UCSD-AML1 (cell line): ENCODE results near the gene PTK6.

ENCODE experiments used
- DNase-seq: peaks from one replicate; lab custom pipeline; 2025; ENCODE audit not compliant: unreplicated experiment; lab: John Stamatoyannopoulos, UW

The PTK6 gene

GRCh38 chr20:63570281-63571086 is 33.3 kb upstream of the PTK6 start:
- no peak for DNase-seq

DNA sequence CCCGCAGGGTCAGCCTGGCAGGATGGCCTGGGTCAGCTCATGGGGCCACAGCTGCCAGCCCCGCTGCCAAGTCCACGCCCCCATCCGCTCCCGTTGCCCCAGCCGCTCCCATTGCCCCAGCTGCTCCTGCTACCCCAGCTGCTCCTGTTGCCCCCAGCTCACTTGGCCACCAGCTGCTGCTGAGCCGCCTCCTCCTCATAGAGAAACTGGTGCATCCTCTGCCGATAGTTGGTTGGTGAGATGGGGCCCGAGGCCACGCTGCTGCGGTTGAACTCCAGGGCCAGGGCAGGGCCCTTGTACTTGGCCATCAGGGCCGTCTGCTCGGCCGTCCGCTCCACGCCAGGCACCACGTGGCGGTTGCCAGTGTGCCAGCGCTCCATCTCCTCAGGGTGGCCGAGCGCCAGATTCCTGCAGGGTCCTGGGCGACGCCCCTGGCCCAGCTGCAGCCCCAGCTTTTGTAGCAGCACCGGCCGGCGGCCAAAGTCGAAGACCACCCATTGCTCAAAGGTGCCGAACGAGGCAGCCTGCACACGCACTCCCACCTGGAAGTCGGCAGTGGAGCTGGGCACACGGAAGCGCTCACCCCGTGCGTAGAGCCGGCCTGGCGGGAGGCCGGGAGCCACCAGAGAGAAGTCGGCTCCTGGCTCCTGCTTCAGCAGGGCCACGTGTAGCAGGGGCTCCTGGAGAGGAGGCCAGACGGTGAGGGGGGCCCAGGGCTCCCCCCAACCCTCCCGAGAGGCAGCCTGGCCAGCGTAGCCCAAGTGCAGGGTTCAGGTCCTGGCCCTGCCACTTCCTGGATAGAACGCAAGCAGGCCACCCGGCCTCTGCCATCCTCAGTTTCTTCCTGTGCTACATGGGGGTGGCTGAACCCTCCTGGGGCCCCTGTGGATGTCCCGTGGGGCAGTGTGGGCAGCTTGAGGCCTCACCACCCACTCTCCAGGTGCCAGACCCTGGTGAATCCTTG is 32.1 kb upstream of the PTK6 start:
- no peak for DNase-seq

GRCh38 chr20:63568170-63568981 is 31.2 kb upstream of the PTK6 start:
- DNase-seq: no peak

DNA sequence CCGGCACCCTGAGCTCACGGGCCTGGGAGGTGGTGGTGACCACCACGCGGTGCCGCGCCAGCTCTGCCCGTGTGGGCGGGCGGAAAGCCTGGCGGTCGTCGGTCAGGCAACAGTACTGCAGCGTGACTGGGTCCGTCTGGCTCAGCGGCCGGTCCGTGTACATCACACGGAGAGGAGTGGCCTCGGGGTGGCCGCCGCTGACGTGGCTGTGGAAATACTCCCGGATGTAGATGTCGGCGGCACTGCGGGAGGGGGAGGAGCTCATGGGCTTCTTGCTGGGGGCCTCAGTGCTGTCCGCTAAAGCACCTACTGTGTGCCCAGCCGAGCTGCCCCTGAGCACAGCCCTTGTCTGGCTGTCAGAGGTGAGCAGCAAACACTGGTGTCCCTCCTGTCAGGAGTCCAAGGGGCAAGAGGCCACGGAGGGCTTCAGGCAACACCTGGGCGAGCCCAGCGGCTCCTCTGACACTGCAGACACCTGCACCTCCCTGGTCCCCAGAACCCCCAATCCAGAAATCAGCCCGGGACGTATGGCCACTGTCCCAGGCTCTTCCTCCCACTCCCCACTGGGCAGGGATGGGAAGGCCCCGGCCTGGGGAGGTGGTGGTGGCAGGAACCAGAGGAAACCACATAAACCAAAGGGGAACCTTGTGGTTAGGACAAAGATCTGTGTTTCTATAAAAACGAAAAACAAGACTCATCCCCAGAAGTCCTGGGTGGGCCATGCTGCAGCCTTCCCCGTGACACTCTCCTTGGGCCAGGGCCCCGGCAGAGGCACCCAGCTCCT is 30.4 kb upstream of the PTK6 start:
- DNase-seq: peak; percentile 69

- no peak for DNase-seq
These were observed 29.9 kb upstream of the PTK6 start for GRCh38 chr20:63567136-63567385.

DNA sequence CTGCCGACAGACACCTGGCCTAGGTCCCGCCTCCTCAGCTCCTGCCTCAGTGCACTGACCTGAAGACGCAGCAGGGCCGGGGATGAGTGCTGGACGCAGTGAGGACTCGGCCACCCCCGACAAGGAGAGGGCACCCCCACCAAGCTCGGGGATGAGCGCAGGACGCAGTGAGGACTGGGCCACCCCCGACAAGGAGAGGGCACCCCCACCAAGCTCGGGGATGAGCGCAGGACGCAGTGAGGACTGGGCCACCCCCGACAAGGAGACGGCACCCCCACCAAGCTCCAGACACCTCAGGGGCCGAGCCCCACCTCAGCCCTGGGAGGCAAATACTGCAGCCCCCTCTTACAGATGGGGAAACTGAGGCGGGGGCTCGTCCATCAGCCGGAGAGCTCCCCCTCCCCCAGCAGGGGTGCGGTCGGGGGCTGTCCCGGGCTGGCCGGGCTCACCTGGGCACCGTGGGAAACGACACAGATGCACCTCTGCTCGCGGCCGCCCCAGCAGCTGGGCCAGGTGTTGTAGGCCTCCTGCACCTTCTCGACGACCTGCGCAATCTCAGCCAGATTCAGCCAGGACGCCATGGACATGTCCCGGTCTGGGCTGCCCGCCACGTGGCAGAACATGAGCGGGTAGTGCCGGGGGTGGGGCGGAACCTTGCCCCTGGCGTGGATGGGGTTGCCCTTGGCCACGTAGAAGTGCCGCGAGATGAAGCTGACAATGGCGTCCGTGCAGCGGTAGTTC is 29.4 kb upstream of the PTK6 start:
- DNase-seq: no peak

DNA sequence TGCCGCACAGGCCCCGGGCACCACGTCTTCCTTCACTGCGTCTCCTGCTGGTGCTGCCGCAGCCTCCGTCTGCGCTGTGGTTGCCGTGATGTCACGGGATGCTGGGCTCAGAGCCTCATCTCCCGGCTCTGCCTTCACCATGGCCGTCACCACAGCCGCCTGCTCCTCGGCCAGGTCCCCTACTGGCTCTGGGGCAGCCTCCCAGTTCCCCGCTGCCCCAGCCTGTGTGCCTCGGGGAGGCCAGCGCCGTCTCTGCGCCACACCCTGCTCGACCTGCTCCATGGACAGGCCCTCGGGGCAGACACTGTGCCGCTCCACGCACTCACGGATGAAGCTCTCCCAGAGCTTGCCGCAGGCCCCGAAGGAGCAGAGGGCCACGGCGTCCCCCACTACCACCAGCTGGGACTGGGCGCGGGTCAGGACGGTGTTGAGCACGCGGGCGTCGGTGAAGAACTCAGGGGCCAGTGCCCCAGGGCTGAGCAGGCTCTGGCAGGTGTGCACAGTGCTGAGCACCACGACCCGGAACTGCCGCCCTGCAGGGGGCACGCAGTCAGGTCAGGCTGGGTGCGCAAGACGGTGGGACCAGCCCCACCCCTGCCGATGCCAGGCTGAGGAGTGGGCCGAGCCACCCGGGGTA is 28.6 kb upstream of the PTK6 start:
- no peak for DNase-seq

DNA sequence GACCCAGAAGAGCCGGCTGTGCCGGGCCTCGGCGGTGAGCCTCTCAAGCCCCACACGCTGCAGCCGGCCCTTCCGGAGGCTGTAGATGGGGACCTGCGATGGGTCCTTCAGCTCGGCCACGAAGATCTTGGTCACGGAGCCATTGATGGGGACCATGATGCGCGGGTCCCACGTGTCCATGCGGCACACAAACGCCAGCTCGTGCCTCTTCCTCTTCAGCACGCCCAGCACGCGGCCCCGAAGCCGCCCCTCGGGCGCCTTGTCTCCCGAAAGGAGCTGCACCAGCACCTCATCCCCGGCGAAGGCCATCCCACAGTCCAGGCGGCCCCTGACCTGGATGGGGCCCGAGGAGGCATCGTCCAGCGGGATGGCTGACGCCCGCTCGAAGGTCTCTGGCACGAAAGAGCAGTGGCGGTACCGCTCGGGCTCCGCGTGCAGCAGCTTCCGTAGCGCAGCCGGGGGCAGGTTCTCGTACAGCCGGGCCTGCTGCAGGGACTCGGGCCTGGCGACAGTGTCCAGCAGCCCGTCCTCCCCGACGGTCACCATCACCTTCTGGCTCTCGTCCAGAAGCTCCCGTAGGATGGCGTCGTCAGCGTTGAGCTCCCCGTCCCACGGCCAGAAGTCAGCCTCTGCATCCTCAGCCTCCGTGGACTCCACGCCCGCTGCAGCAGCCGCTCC is 28.0 kb upstream of the PTK6 start:
- DNase-seq: no peak

GRCh38 chr20:63564036-63564810 is 27.0 kb upstream of the PTK6 start:
- DNase-seq: no peak

- no peak for DNase-seq
These were observed 26.2 kb upstream of the PTK6 start for GRCh38 chr20:63563225-63563935.

GRCh38 chr20:63562461-63563224 is 25.5 kb upstream of the PTK6 start:
- DNase-seq: no peak

- no peak for DNase-seq
These were observed 24.6 kb upstream of the PTK6 start for GRCh38 chr20:63561624-63562396.

DNA sequence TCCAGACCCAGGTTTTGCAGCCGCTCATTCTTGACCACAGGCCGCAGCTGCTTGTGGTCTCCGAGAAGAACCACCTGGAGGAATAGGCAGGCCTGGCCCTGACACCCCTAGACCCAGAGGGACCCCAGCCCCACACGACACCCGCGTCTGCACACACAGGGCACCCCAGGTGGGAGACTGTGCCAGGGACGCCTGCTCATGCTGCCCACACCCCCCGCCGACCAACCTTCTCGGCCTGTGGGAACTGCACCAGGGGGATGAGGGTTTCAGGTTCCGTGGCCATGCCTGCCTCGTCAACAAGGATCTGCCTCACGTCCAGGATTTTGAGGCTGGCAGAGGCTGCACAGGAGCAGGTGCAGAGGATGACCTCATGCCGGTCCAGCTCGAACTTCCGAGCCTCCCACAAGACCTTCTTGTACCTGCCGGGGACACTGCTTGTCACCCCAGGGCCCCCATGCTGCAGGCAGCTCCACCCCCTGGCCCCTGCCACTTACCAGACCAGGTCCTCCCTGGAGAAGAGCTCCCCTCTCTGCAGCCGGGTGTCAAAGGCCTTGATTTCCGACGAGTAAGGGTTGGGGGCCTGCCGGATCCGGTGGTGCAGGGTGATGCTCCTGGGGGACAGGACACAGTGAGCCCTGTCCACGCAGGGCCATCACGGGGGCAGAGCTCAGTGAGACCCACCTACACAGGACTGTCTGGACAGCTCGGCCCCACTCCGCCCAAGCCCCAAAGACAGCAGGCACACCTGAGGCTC is 23.9 kb upstream of the PTK6 start:
- DNase-seq: no peak

DNA sequence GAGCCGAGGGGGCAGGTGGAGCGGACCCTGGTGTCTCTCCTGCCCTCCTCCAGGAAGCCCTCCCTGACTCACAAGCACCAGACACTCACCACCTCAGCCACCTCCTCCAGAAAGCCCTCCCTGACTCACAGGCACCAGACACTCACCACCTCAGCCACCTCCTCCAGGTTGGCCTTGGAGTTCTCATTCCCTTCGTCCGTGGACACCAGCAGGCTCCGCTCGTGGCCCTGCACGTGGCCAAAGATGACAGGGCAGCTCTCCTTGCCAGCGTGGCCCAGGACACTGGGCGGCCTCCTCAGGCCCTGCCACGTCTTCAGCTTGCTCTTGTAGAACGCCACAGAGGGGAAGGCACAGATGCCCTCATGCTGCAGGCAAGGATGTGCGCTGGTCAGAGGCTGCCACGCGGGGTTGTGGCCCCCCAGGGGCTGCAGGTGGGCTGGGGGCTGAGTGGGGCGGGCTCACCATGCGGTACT is 23.2 kb upstream of the PTK6 start:
- no peak for DNase-seq
